Lung (tissue), 12 donors: ENCODE data around the gene IFIH1. TPM values are rescaled to one million over a fixed set of nuclear protein-coding genes. Genes with fewer than 3 reads are reported as not detected.

Experiments
- ATAC-seq: fragments of 200-7000 bp; cut with Tn5 transposase; one replicate; pipeline ENCODE4 v1.9.1; 2020; ENCODE audit warnings: moderate number of reproducible peaks; ENCODE audit not compliant: insufficient read depth, low FRiP score
- DNase-seq, 3 donors: peaks; one replicate each; pipeline ENCODE4 v3.0.0-alpha.2; 2013 to 2017
- H3K27ac ChIP-seq, 2 donors: one replicate each; pipeline ENCODE4 v1.5.1; 2013; ENCODE audit warnings: mild to moderate bottlenecking in 2 of 2, moderate library complexity in 2 of 2, control low read depth in 1 of 2, inconsistent platforms in 1 of 2, low read depth in 1 of 2, low read length in 1 of 2
- H3K27me3 ChIP-seq, 3 donors: one replicate each; pipeline ENCODE4 v1.5.1; 2013; ENCODE audit warnings: low read length in 2 of 3; ENCODE audit not compliant: control insufficient read depth in 3 of 3, insufficient read depth in 3 of 3
- H3K36me3 ChIP-seq, 4 donors: one replicate each; pipeline ENCODE4 v1.5.1; 2013; ENCODE audit warnings: low read length in 4 of 4, mild to moderate bottlenecking in 1 of 4, moderate library complexity in 1 of 4; ENCODE audit not compliant: control insufficient read depth in 4 of 4, insufficient read depth in 4 of 4
- H3K4me1 ChIP-seq, 5 donors: one replicate each; pipeline ENCODE4 v1.5.1; 2013; ENCODE audit warnings: low read length in 5 of 5, mild to moderate bottlenecking in 2 of 5, moderate library complexity in 1 of 5; ENCODE audit not compliant: control insufficient read depth in 5 of 5, insufficient read depth in 5 of 5
- H3K4me3 ChIP-seq: one replicate; pipeline ENCODE4 v1.5.1; 2013; ENCODE audit warnings: mild to moderate bottlenecking, control low read depth, moderate library complexity
- H3K9ac ChIP-seq, 2 donors: one replicate each; pipeline ENCODE4 v1.5.1; 2013; ENCODE audit warnings: low read length in 2 of 2, control low read depth in 1 of 2; ENCODE audit not compliant: insufficient read depth in 1 of 2
- H3K9me3 ChIP-seq, 4 donors: one replicate each; pipeline ENCODE4 v1.5.1; 2013; ENCODE audit warnings: low read length in 3 of 4, mild to moderate bottlenecking in 1 of 4, moderate library complexity in 1 of 4; ENCODE audit not compliant: control insufficient read depth in 4 of 4, insufficient read depth in 3 of 4
- CTCF ChIP-seq: IDR thresholded peaks from 2 replicates; pipeline ENCODE4 v1.5.1; 2012; ENCODE audit warnings: mild to moderate bottlenecking; ENCODE audit errors: control extremely low read depth, extremely low read depth
- WGBS, 2 donors: extraction: QIAGEN DNeasy Blood & Tissue Kit; methylation state at CpG; one replicate each; pipeline ENCODE4 v1.1.7; 2013; 5-methylcytosine and 5-hydroxymethylcytosine counted together
- polyA plus RNA-seq, 2 donors: library from polyadenylated mRNA; stranded (reverse); fragments of 200-250 nt; gene quantifications; one replicate each; pipeline ENCODE4 v1.2.1, GENCODE V29; 2013
- total RNA-seq, 2 donors: library from RNA; depleted of rRNA in 1 of 2; stranded (reverse); fragments of >200 nt in 1 of 2; gene quantifications; one replicate each; pipeline ENCODE4 v1.2.1, GENCODE V29; 2014 to 2021
- donor health status: control.
- donor health status: control.
- donor health status: Bipolar disorder and iron deficiency.
- donor health status: healthy.
- donor health status: DM: yes; HTN: yes; CAD: no.

Gene IFIH1
- total and polyA plus RNA-seq, 4 donors: 9.4 to 26.1 (median 20.1) TPM

- Histone ChIP-seq H3K27me3 (no peaks in the 10 kb centered on the region), H3K36me3 (peaks cover 0 to 12% (median 4%) of the 10 kb centered on the region in 4 donors)
- ATAC-seq: no peak
These were observed 52.1 kb downstream of the IFIH1 start for GRCh38 chr2:162266460-162266760.

GRCh38 chr2:162265666-162266459 lies 52.6 kb downstream of the IFIH1 start:
- peaks cover 0 to 12% (median 4%) of the 10 kb centered on the region in 4 donors for H3K36me3 ChIP-seq
- WGBS, 2 donors: 92 to 96% methylated on average over 7 of the region's 7 CpGs

More at GRCh38 chr2:162266460-162266760, 52.1 kb downstream of the IFIH1 start:
- 89 to 97% methylated on average over 1 of the region's 1 CpG for WGBS, 2 donors
- Histone ChIP-seq H3K4me1 (peaks cover 0 to 4% (median 2%) of the 10 kb centered on the region in 5 donors), H3K9me3 (no peaks in the 10 kb centered on the region), H3K4me3 (no peak overlapping the region), H3K9ac (no peak overlapping the region), H3K27ac (no peak overlapping the region)
- no peak for TF ChIP-seq CTCF
- DNase-seq: no peak

GRCh38 chr2:162261032-162261945 lies 57.2 kb downstream of the IFIH1 start:
- no peak overlapping the region for H3K9ac ChIP-seq
- H3K4me3 ChIP-seq: no peak overlapping the region
- peaks cover 0 to 14% (median 2%) of the 10 kb centered on the region in 5 donors for H3K4me1 ChIP-seq
- DNase-seq: peak; percentile 34 to 78 (median 54)
- no peaks in the 10 kb centered on the region for H3K9me3 ChIP-seq
- H3K36me3 ChIP-seq: peaks cover 0 to 5% (median 1%) of the 10 kb centered on the region in 4 donors
- peak overlapping the region; percentile 13 to 79 for H3K27ac ChIP-seq
- TF ChIP-seq CTCF: no peak
- WGBS, 2 donors: 36 to 42% methylated on average over 4 of the region's 4 CpGs
- ATAC-seq: peak; percentile 84
- no peaks in the 10 kb centered on the region for H3K27me3 ChIP-seq

More at GRCh38 chr2:162265666-162266459, 52.6 kb downstream of the IFIH1 start:
- Histone ChIP-seq H3K27ac (no peak overlapping the region), H3K27me3 (no peaks in the 10 kb centered on the region), H3K9ac (no peak overlapping the region), H3K9me3 (no peaks in the 10 kb centered on the region), H3K4me1 (peaks cover 0 to 7% (median 2%) of the 10 kb centered on the region in 5 donors), H3K4me3 (no peak overlapping the region)
- no peak for TF ChIP-seq CTCF
- ATAC-seq (no peak), DNase-seq (no peak)
